ENCODE data around the gene ACSL3.

ACSL3 gene

GRCh38 chr2:222944552-222944951, 83.7 kb downstream of the ACSL3 start:
- DNase-seq, result no peak

GRCh38 chr2:222944971-222945740, 84.3 kb downstream of the ACSL3 start:
- no peak for DNase-seq

GRCh38 chr2:222945887-222946286, 85.1 kb downstream of the ACSL3 start:
- DNase-seq, result no peak

GRCh38 chr2:222946700-222947287, 86.0 kb downstream of the ACSL3 start:
- DNase-seq, result no peak

GRCh38 chr2:222949073-222949472, 88.2 kb downstream of the ACSL3 start:
- no peak for DNase-seq

GRCh38 chr2:222949690-222950323, 89.0 kb downstream of the ACSL3 start:
- DNase-seq, result no peak

GRCh38 chr2:222950638-222951285, 89.9 kb downstream of the ACSL3 start:
- DNase-seq, result no peak

GRCh38 chr2:222952204-222952603, 91.4 kb downstream of the ACSL3 start:
- peak; percentile 72 for DNase-seq

- no peak for DNase-seq
Observed at GRCh38 chr2:222955008-222955407, 94.2 kb downstream of the ACSL3 start.

- no peak for DNase-seq
Observed at GRCh38 chr2:222959358-222959757, 98.5 kb downstream of the ACSL3 start.

- DNase-seq, result no peak
Observed at GRCh38 chr2:222960126-222960525, 99.3 kb downstream of the ACSL3 start.

GRCh38 chr2:222963641-222964040, 102.8 kb downstream of the ACSL3 start:
- no peak for DNase-seq

- DNase-seq, result no peak
Observed at GRCh38 chr2:222964376-222965031, 103.7 kb downstream of the ACSL3 start.

- no peak for DNase-seq
Observed at GRCh38 chr2:222965555-222965954, 104.7 kb downstream of the ACSL3 start.

GRCh38 chr2:222968550-222969155, 107.8 kb downstream of the ACSL3 start:
- DNase-seq, result no peak

GRCh38 chr2:222969491-222969890, 108.7 kb downstream of the ACSL3 start:
- no peak for DNase-seq

GRCh38 chr2:222972420-222972819, 111.6 kb downstream of the ACSL3 start:
- DNase-seq, result no peak

- DNase-seq, result no peak
Observed at GRCh38 chr2:222973237-222973636, 112.4 kb downstream of the ACSL3 start.

- no peak for DNase-seq
Observed at GRCh38 chr2:222973733-222974132, 112.9 kb downstream of the ACSL3 start.

GRCh38 chr2:222976521-222977061, 115.8 kb downstream of the ACSL3 start:
- DNase-seq, result no peak

- no peak for DNase-seq
Observed at GRCh38 chr2:222977121-222977520, 116.3 kb downstream of the ACSL3 start.

GRCh38 chr2:222978850-222979249, 118.0 kb downstream of the ACSL3 start:
- no peak for DNase-seq

All from DMS153 (cell line).